Measurements from ENCODE around the gene STRA6. TPM values are rescaled to one million over a fixed set of nuclear protein-coding genes. Genes with fewer than 3 reads are reported as not detected.

Gene STRA6
- total RNA-seq, 1 donor from 2014 or later, result not detected

DNA sequence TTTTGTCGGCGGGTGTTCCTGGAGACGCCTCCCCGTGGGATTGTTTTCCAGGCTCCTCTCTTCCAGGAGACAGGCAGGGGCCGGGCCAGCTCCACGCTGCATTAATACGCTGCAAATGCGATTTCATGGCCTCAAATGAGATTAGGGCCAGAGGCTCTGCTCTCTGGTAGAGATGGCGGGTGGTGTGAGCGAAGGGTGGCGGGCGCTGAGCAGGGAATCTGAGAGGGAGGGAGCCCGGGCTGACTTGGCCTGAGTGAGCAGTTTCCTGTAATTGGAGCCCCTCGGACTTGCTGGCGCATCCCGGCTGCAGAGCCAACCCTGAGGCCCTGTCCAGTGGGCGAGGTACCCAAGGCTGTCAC is 26.1 kb upstream of the STRA6 start:
- DNase-seq (no peak), ATAC-seq (peak; percentile 12)
- intact Hi-C loops (cut with micrococcal nuclease), result no loop called here

DNA sequence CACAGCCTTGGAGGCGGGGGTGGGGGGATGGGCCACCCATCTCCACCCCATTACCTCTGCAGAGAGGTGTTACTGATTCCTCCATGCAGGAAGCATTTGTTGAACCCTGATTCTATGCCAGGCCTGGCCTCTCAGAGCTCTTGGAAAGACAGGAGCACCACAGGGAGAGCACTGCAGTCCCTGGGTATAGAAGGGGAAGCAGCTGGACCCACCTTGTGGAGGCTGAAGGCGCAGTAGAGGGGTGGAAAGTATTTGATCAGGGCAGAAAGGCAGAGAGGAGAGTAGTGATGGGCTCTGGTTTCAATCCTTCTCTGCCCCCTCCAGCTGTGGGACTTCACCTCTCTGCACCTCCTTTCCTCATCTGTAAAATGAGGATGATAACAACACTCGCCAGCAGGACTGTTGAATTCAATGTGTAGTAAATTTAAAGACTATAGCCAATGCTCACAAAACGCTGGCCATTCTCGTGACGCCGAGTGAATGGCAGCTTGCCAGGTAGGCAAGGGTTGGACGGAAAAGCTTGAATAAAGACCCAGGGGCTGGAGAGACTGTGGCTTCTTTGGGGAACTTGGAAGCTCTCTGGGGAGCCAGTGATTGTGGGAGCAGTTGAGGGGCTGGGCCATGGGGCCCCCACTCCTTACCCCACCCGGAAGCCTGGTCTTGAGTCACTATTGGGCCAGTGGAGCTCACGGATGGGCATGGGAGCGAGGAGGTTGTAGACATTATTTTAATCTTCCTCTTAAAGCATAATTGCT is 25.6 kb upstream of the STRA6 start:
- ATAC-seq (no peak), DNase-seq (peak; percentile 48)
- intact Hi-C loops (cut with micrococcal nuclease), result no loop called here

DNA sequence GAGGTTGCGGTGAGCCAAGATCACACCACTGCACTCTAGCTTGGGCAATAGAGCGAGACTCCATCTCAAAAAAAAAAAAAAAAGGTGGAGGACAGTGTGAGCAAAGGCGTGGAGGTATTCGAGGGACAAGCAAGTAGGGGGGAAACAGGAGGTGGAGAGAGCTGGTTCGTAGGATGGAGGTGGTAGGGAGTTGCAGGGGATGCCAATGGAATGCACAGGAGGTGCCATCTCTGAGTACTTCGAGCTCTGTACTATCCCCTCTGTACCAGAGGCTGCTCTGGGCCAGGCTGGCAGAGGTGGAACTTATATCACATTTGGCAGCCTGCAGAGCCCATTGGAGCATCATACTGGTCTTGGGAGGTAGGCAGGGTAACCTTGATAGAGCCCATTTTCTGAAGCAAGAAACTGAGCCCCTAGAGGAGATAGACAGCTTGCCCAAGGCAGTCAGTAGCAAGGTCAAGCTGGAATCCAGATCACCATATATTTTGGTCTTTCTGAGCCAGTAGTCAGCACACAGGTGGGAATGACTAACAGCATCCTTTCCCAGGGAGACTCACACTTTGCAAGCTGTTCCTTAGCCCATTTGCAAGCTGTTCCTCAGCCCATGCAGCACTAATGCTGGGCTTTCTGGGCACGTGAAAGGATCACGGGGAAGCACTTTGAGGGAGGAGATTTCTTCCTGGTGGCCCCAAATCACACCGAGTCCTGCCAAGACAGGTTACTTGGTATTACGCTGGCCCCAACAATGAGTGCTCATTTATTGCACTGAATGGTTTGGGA is 24.4 kb upstream of the STRA6 start:
- no peak for DNase-seq
- no peak for ATAC-seq
- intact Hi-C loops (cut with micrococcal nuclease), result no loop called here

DNA sequence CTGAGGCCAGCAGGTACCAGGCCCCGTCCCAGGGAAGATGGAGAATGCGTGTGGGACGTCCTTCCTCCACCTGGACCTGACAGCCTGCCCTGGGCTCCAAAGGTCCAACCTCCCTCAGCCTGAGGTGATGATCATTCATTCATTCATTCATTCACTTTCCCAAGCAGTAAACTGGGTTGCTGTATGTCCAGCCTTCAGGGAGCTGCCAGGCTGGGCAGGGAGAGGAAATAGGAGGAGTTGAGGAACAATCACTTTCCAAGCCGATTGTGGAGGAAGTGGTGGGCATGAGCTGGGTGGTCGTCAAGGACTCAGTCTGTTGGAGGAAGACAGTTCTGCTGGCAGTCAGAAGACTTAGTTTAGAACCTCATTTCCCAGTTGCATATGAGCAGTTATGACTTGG is 23.3 kb upstream of the STRA6 start:
- intact Hi-C loops (cut with micrococcal nuclease), result no loop called here
- ATAC-seq (no peak), DNase-seq (no peak)

DNA sequence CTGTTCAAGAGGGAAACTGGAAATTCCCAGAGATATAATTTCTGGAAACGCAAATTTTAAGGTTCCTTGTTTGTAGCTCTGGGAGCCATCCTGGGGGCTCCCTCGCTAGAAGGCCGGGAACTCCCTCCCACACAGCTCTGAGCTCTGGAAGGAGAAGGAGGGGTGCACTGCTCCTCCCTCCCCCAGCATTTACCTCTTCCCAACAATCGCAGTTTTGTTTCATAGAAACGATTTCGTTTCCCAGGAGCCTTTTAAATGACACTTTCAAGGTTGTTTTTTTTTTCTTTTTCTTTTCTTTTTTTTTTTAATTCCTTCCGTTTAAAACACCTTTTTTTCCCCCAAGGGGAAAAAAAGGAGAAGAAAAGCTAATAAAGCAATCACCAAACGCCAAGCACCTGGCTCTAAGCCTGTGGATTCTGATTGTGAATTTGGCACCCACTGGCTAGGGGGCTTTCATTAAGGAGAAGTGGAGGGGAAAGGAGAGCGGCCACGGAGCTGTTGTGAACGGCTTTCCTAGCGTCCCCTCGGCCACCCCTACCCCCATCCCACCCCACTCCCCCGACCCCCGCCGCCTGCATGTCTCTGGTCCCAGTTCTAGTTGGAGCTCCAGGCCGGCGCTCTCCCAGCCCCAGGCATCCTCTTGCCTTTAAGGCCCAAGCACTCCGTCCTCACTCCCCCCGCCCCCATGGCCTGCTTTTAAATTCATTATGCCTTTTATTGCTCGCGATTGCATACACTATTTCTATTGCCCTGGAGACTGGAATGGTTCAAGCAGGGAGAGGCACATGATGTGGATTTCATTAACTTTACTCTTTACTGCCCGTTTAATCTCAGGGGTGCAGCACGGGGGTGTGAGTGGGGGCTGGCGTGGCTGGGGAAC is 19.9 kb upstream of the STRA6 start:
- no peak for DNase-seq
- intact Hi-C loops (cut with micrococcal nuclease), result no loop called here
- ATAC-seq, result no peak

DNA sequence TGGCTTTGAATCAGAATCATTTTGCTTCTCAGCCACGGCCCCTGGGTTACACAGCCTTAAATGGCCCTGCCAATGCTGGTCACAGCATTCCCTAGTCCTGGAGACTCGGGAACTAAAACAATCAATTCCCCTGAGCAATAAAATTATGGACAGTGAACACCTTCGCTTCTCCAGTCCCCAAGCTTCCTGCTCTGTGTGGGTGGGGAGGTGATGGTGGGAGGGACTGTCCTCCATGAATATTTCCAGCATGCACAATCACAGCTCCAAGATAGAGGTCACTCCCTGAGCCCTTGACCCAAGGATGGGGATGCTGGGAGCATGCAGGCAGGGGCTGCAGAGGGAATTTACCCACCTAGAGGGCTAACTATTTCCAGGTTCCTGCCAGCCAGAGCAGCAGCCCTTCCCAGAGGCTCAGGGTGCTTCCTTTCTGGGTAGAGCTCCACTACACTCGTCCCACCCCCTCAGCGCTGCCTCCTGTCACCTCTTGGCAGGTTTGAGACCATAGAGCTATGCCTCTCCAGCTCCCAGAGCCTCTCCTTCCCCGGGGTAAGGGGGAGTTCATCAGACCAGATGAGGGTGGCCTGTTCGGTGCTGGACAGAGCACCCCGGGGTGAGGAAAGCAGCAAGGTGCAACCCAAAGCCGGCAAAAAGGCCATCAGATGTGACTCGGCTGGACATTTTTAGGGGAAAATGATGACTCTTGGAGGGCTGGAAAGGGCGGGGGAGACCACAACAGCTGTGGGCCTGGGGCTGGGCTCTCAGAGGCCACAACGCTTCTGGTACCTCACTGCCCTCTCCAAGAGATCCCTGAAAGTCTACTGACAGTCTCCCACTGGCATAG is 19.0 kb upstream of the STRA6 start:
- DNase-seq (no peak), ATAC-seq (no peak)
- intact Hi-C loops (cut with micrococcal nuclease), result no loop called here

DNA sequence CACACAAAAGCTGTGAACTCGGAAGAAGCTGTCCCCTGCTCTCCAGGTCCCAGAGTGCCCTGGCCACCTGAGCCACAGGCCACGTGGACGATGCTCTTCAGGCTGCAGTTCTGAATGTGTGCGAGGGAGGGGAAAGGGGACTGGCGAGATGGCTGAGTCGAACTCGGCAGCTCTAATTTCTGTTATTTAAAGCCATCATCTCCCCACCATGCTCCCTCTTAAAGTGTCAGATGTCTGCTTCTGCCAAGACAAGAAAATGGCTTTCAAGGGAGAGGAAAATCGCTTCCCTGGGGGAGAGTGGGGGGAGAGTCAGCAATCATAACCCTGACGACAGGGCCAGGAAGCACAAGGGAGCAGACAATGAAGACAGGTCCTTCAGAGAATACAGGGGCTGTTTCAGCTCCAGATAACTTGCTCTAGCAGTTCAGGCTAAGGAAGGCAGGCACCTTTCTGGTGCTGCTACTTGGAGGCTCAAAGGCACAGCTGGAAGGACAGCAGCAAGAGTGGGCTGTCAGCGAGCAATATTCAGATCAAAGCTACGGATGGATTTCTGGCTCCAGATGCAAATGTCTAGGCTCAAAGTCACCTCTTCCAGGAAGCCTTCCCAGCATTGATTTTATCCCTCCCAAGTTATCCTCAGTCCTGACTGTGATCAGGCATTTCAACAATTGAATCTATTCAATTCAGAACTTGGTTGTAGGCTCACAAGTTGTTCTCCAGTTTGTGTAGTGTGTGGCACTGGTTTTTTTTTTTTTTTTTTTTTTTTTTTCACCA is 18.1 kb upstream of the STRA6 start:
- DNase-seq (no peak), ATAC-seq (no peak)
- intact Hi-C loops (cut with micrococcal nuclease), result no loop called here

DNA sequence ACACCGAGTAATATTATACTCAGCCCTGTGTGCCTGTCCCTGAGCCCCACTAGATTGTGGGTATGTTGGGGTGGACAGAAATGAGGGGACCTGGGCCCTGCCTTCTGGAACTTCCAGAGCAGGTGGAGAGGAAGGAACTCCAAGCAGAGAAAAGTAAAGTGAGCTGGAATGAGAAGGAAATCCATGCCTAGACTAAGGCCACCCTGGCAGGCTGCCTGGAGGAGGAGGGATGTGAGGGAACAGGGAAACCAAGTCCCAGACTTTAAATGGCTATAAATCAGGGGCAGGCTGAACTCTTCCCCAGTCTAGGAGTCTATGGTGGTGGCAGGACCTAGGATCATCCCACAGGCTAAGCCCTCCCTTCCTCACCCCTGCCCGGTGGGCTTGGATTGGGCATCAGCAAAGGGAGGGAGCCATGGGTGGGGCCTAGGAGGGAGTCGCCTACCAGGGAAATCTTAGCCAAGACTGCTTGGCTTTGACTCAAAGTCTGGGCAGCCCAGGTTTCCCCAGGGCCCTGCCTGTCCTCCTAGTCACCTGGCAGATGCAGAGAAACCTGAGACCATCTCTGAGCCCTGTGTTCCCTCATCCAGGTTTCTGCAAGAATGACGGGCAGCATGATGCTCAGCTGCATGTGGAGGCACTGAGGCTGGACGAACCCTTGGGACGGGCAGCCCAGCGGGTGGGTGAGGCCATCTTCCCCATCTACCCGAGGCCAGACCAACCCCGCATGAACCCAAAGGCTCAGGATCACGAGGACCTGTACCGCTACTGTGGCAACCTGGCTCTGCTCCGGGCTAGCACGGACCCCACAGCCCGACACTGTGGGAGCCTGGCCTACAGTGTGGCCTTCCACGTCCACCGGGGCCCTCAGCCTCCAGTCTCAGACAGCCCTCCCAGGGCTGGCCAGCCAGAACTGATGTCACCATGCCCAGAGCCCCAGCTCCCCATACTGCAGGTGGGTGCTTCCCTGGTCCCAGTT is 15.6 kb upstream of the STRA6 start:
- DNase-seq, result no peak
- intact Hi-C loops (cut with micrococcal nuclease), result no loop called here

DNA sequence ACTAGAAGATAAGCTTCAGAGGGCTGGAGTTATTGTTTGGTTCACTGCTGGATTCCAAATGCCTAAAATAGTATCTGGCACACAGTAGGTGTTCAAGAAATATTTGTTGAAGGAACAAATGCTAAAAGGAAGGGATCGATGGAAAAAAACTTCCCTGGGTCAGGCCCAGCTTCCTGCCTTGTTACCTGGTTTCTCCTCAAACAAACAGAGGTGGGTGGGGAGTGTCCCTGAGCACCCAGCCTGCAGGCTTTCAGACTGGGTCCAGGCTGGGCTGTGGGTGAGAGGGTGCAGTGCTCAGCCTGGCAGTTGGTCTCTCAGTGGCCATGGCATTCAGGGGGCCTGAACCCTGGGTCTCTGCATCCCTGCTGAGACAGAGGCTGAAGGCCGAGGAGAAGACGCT is 14.4 kb upstream of the STRA6 start:
- intact Hi-C loops (cut with micrococcal nuclease), result no loop called here
- DNase-seq (no peak), ATAC-seq (no peak)

More for the DNA sequence above, 15.6 kb upstream of the STRA6 start:
- no peak for ATAC-seq

DNA sequence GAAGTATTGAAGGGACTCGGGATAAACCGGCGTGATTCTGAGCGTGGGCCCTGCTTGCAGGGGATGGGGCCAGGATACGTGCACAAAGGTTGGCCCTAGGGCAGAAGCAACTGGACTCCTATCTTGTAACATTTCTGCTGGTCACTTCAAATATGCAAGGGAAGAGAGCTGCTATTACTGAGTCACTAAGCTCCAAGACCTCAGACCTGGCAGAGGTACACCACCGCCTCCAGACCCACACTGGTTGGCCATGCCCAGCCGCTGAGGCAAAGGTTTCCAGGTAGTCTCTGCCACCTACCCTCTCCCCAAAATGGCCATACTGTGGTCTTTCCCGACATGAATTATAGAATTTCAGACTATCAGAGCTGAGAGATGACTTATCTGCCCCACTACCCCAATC is 13.4 kb upstream of the STRA6 start:
- ATAC-seq, result no peak
- intact Hi-C loops (cut with micrococcal nuclease), result no loop called here

DNA sequence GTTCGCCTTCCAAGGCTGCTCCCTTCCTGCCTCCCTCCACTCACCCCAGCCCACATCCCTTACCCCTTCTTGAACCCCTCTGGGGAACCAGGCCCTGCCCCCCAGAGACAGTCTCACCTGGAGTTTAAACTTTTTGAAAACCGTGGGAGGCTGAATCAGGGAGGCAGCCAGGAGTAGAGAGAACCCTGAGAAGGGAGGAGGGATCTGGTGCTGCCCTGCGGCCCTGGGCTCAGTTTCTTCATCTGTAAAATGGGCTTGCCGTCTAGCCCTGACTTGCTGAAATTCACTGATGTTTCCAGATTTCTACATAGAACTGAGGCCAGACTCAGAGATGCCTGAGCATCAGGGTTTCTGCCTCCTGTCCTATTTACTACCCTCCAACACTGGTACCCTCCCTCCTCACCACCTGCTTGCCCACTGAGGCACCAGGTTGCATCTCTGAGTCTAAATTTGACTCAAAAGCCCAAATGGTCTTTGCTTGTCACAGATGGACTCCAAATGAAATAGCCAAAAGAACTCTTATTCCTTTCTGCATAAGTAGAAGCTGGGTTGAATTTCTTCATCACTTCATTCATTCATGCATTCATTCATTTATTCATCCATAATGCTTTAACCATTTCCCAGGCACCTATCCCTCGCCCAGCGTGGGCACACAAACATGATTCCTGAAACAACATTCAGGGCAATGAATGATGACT is 11.9 kb upstream of the STRA6 start:
- intact Hi-C loops (cut with micrococcal nuclease), result no loop called here
- ATAC-seq (no peak), DNase-seq (no peak)

More for the DNA sequence above, 13.4 kb upstream of the STRA6 start:
- no peak for DNase-seq

DNA sequence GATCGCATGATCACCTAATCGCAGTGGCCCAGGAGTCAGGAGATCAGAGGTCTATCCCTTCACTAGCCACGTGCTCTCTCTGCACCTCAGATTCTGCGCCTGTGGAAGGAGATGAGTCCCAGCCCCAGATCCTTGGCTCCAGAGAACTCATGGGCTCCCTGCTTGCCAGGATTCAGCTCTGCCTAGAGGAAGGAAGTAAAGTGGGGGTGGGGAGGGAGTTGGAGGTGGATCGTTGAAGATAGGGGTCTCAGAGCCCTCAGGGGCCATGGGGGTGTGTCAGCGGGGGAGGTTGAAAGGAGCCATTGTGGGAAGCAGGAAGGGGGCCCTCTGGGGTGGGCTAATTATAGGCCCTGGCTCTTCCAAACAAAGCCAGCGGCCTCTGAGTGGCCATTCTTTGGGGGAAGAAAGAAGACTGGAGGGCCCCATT is 11.3 kb upstream of the STRA6 start:
- ATAC-seq, result no peak
- DNase-seq, result no peak
- intact Hi-C loops (cut with micrococcal nuclease), result no loop called here

DNA sequence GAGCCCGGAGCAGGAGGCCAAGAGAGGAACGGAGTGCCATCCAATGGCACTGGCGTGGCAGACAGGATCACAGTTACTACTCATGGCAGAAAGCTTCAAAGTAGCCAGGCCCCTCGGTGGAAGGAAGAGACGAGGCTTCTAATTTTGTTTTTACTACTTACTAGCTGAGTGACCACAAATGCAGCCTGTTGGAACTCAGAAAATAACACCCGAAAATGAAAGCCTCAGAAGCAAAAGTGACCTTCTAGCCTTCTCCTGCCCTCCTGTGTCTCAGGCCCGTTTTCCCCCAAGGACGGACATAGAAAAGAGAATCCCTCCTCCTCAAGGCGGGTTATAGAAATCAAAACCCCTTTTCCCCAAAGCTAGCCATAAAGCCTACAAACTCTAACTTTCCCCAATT is 9.9 kb upstream of the STRA6 start:
- intact Hi-C loops (cut with micrococcal nuclease), result no loop called here
- DNase-seq (no peak), ATAC-seq (no peak)

DNA sequence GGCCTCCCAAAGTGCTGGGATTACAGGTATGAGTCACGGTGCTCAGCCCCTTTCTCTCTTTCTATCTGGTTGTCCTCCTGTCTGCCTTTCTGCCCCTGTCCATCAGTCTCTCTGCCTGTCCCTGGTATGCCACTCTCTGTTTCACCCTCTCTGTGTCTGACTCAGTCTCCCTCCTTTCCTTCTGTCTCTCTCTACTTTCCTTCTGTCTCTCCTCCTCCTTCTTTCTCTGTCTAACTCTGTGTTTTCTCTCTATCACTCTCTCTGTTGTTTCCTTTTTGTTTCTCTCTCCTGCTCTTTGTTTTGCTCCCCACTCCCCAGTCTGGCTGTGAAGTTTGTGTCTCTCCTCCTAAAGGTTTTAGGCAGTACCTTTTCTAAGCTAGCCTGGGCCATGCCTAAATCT is 9.1 kb upstream of the STRA6 start:
- no peak for DNase-seq
- ATAC-seq, result no peak
- intact Hi-C loops (cut with micrococcal nuclease), result no loop called here

DNA sequence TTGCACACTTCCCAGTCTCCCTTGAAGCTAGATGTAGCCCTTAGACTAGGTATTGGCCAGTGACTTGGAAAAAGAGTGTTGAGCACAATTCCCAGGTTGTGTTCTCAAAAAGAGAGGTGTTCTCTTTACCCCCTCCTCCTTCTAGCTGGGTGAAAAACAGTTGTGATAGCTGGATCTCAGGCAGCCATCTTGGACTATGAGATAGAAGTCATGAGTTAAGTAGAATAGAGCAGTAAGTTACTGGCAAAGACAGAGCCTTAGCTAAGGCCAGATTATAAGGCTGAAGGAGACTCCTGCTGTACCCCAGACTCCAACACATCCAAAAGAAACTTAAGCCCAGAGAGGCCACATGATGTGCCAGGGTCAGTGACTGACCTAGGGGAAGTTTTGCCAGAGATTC is 8.1 kb upstream of the STRA6 start:
- no peak for ATAC-seq
- intact Hi-C loops (cut with micrococcal nuclease), result no loop called here
- no peak for DNase-seq

DNA sequence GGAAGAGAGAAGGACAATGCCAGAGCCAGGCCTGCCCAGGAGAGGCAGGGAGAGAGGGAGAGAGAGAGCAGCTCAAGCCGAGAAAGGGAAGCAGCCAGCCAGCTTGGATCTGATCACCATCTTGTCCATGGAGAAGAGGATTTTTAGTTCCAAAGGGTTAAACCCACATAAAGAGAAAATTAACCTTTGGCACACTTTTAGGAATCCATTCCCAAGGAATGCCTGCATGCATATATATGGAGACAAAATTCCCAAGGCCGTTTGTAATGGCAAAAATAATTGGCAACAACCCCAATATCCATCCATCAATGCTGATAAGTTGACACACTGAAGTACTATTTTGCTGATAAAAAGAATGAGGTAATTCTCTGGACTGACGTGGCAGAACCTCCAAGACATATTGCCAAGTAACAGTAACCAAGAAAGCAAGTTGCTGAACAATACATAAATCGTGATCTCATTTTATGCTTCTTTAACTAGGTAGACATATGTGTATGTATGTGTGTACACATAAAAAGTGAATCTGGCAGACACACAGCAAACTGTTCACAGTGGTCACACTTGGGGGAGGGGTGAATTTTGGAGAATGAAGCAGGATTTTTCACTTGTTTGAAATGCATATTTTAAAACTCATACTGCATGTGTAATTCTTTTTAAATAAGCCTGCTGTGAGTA is 7.5 kb upstream of the STRA6 start:
- intact Hi-C loops (cut with micrococcal nuclease), result no loop called here
- ATAC-seq (peak; percentile 35), DNase-seq (no peak)
